K562 (cell line): Measurements from ENCODE around the gene BCR. TPM values are rescaled to one million over a fixed set of nuclear protein-coding genes. Genes with fewer than 3 reads are reported as not detected.

Experiments
- ATAC-seq: fragments of 200-7000 bp; cut with Tn5 transposase; 3 replicates; pipeline ENCODE4 v1.9.1; 2020; ENCODE audit warnings: moderate library complexity
- BruUV-seq: library from RNA; stranded (reverse); fragments of 400-500 nt; replicated peaks from 2 replicates; lab custom pipeline; 2021; lab: Mats Ljungman, UMichigan
- CTCF ChIA-PET: fragments of 300-600 bp; formaldehyde crosslinking; extraction: SDS; loops from one replicate; lab custom pipeline; 2021; ENCODE audit warnings: low intra/inter-chr PET ratio; lab: Yijun Ruan, JAX
- POLR2A ChIA-PET: fragments of 300-600, 350-650 bp; sonication (Branson Sonifier 250); formaldehyde crosslinking; extraction: SDS; loops from one replicate; lab custom pipeline; 2021; ENCODE audit warnings: antibody characterized with exemption, inconsistent platforms; lab: Yijun Ruan, JAX
- DNase-seq, 4 experiments: peaks; one replicate each; pipeline versions ENCODE4 v3.0.0 to v3.0.0-alpha.2; 2011 to 2018; ENCODE audit warnings: low spot score in 3 of 4, mixed read lengths in 3 of 4; ENCODE audit errors: extremely low read depth in 1 of 4
- FAIRE-seq: peaks from 2 replicates; lab custom pipeline; 2011; peaks lifted over from hg19 to GRCh38; lab: Jason Lieb, UNC
- H2AFZ ChIP-seq: 2 replicates; pipeline ENCODE4 v1.6.0; 2011; ENCODE audit warnings: low read depth, low read length, control low read depth, inconsistent platforms
- H3K27ac ChIP-seq: fragments of 200-600 bp; 3 replicates; pipeline ENCODE4 v1.8.0; 2011; ENCODE audit warnings: low read depth, mild to moderate bottlenecking, control low read depth, inconsistent platforms, low read length, moderate library complexity, mixed read lengths; ENCODE audit errors: extremely low read depth
- H3K27me3 ChIP-seq, 2 experiments: fragments of 300-600 bp in 1 of 2; 2 replicates in 1 of 2; 3 replicates in 1 of 2; pipeline versions ENCODE4 v1.6.0 to v1.8.0; 2011; ENCODE audit warnings: inconsistent platforms in 2 of 2, low read length in 2 of 2, mild to moderate bottlenecking in 1 of 2, mixed read lengths in 1 of 2, moderate library complexity in 1 of 2; ENCODE audit not compliant: control insufficient read depth in 2 of 2, insufficient read depth in 2 of 2
- H3K36me3 ChIP-seq: fragments of 300-600 bp; 3 replicates; pipeline ENCODE4 v1.8.0; 2011; ENCODE audit warnings: mild to moderate bottlenecking, low read length, inconsistent platforms; ENCODE audit not compliant: control insufficient read depth, insufficient read depth
- H3K4me1 ChIP-seq, 2 experiments: fragments of 200-600 bp in 1 of 2; replicated peaks in 1 of 2; 2 replicates in 1 of 2; 3 replicates in 1 of 2; pipeline versions ENCODE4 v1.5.1 to v1.8.0; 2011; ENCODE audit warnings: inconsistent platforms in 2 of 2, low read length in 2 of 2, mild to moderate bottlenecking in 1 of 2, mixed read lengths in 1 of 2, moderate library complexity in 1 of 2; ENCODE audit not compliant: control insufficient read depth in 2 of 2, insufficient read depth in 2 of 2
- H3K4me2 ChIP-seq: 2 replicates; pipeline ENCODE4 v1.6.1; 2011; ENCODE audit warnings: low read length, control low read depth, inconsistent platforms, mixed read lengths; ENCODE audit not compliant: insufficient read depth
- H3K4me3 ChIP-seq: fragments of 200-600 bp; sonication (generic), shearing (Covaris generic); 2 replicates; pipeline ENCODE4 v1.5.1; 2016; ENCODE audit warnings: control low read depth, inconsistent platforms
- H3K79me2 ChIP-seq: fragments of 200-600 bp; 3 replicates; pipeline ENCODE4 v1.8.0; 2011; ENCODE audit warnings: low read length, inconsistent platforms; ENCODE audit not compliant: control insufficient read depth, insufficient read depth
- H3K9ac ChIP-seq, 2 experiments: 2 replicates each; pipeline versions ENCODE4 v1.6.0 to v1.6.1; 2011; ENCODE audit warnings: low read depth in 2 of 2, low read length in 2 of 2, control low read depth in 1 of 2, inconsistent platforms in 1 of 2, mild to moderate bottlenecking in 1 of 2, mixed read lengths in 1 of 2; ENCODE audit not compliant: insufficient read depth in 1 of 2
- H3K9me1 ChIP-seq: one replicate; pipeline ENCODE4 v1.6.0; 2011; ENCODE audit warnings: inconsistent platforms, mild to moderate bottlenecking, low read length, moderate library complexity; ENCODE audit not compliant: control insufficient read depth, insufficient read depth
- H3K9me3 ChIP-seq: replicated peaks from 2 replicates; pipeline ENCODE4 v1.5.1; 2011; ENCODE audit warnings: low read depth, low read length, inconsistent platforms; ENCODE audit not compliant: control insufficient read depth, insufficient read depth
- H4K20me1 ChIP-seq: replicated peaks from 2 replicates; pipeline ENCODE4 v1.6.1; 2011; ENCODE audit warnings: low read length, inconsistent platforms, mixed read lengths; ENCODE audit not compliant: control insufficient read depth, insufficient read depth
- ARID4B ChIP-seq: sonication (generic); formaldehyde crosslinking; IDR thresholded peaks from 2 replicates; pipeline ENCODE4 v1.8.0; 2022; ENCODE audit warnings: mild to moderate bottlenecking, missing genetic modification reagents
- COPS2 ChIP-seq: fragments of 450-650 bp; conservative IDR thresholded peaks from 2 replicates; pipeline ENCODE4 v1.6.1; 2016; ENCODE audit warnings: mild to moderate bottlenecking, moderate library complexity
- DMBX1 ChIP-seq: fragments of 250-450 bp; sonication (Bioruptor Pico); IDR thresholded peaks from 2 replicates; pipeline ENCODE4 v1.8.0; 2022; ENCODE audit warnings: inconsistent platforms, mild to moderate bottlenecking, moderate library complexity, borderline replicate concordance
- EP300 ChIP-seq: IDR thresholded peaks from 2 replicates; pipeline ENCODE4 v1.6.1; 2012; ENCODE audit warnings: low read length, improper control_type of control experiment
- ETV6 ChIP-seq, 3 experiments: fragments of 150-350 bp in 1 of 3; sonication (generic) in 1 of 3; formaldehyde crosslinking in 1 of 3; IDR thresholded peaks; 2 replicates each; pipeline versions ENCODE4 v1.6.1 to v1.8.0; 2014 to 2022; ENCODE audit warnings: borderline replicate concordance in 2 of 3, low read depth in 2 of 3, antibody characterized with exemption in 1 of 3, low read length in 1 of 3, mild to moderate bottlenecking in 1 of 3, missing genetic modification reagents in 1 of 3
- FOXK2 ChIP-seq, 2 experiments: fragments of 450-650 bp; IDR thresholded peaks in 1 of 2; conservative IDR thresholded peaks in 1 of 2; 2 replicates each; pipeline ENCODE4 v1.6.1; 2016; ENCODE audit warnings: low read depth in 2 of 2, mild to moderate bottlenecking in 1 of 2
- HINFP ChIP-seq: fragments of 450-650 bp; conservative IDR thresholded peaks from 2 replicates; pipeline ENCODE4 v1.6.1; 2016; ENCODE audit warnings: missing genetic modification characterization, low read depth, mild to moderate bottlenecking, control low read depth, missing compliant biosample characterization
- HNRNPUL1 ChIP-seq: fragments of 200-400 bp; formaldehyde crosslinking; IDR thresholded peaks from 2 replicates; pipeline ENCODE4 v1.6.1; 2017; ENCODE audit warnings: low read length
- MTF1 ChIP-seq: fragments of 250-450 bp; sonication (Bioruptor Pico); IDR thresholded peaks from 2 replicates; pipeline ENCODE4 v1.9.0; 2021; ENCODE audit warnings: moderate library complexity, mild to moderate bottlenecking, inconsistent platforms, borderline replicate concordance
- NCOA2 ChIP-seq, 2 experiments: fragments of 450-650 bp; IDR thresholded peaks; 2 replicates each; pipeline ENCODE4 v1.6.1; 2018; ENCODE audit warnings: mild to moderate bottlenecking in 2 of 2, moderate library complexity in 1 of 2; ENCODE audit not compliant: partially characterized antibody in 2 of 2
- RBM25 ChIP-seq: fragments of 200-400 bp; formaldehyde crosslinking; IDR thresholded peaks from 2 replicates; pipeline ENCODE4 v1.6.1; 2018; ENCODE audit warnings: low read length, low read depth, moderate library complexity; ENCODE audit not compliant: severe bottlenecking
- SP1 ChIP-seq: sonication (generic); formaldehyde crosslinking; IDR thresholded peaks from 2 replicates; pipeline ENCODE4 v1.8.1; 2022; ENCODE audit warnings: mild to moderate bottlenecking, missing genetic modification reagents
- ZKSCAN3 ChIP-seq: fragments of 250-450 bp; sonication (Bioruptor Pico); IDR thresholded peaks from 2 replicates; pipeline ENCODE4 v1.4.0; 2020
- WGBS: fragments of 100-300 bp; shearing (Covaris generic); methylation state at CpG from one replicate; pipeline ENCODE4 v1.1.6; 2016; ENCODE audit warnings: low coverage, mixed read lengths; ENCODE audit not compliant: insufficient coverage; ENCODE audit errors: missing lambda C conversion rate; 5-methylcytosine and 5-hydroxymethylcytosine counted together
- in situ Hi-C: fragments of 300-500 bp; cut with MboI; formaldehyde crosslinking; loops from 4 replicates; pipeline ENCODE4 v1.15.0; 2018; ENCODE audit warnings: inconsistent platforms, mixed read lengths
- intact Hi-C: fragments of 100-400 bp; cut with micrococcal nuclease; formaldehyde crosslinking; loops from 2 replicates; pipeline ENCODE4 v1.14.2; 2022
- polyA plus RNA-seq, 8 experiments: library from polyadenylated mRNA; depleted of rRNA in 4 of 8; stranded (reverse) in 5 of 8; unstranded in 3 of 8; fragments of >200 nt; fragmentation: Nextera tagmentation in 2 of 8; fragmentation: Illumina TruSeq in 1 of 8; extraction: Ambion mirVana in 2 of 8; extraction: Trizol in 1 of 8; gene quantifications; 2 replicates each; pipeline versions ENCODE4 v1.2.1 to v1.2.3, GENCODE V29; 2011 to 2014; ENCODE audit warnings: inconsistent platforms in 1 of 8, missing spikeins in 1 of 8
- total RNA-seq, 7 experiments: library from RNA; depleted of rRNA in 6 of 7; stranded (reverse); fragments of >200 nt in 6 of 7; fragmentation: Illumina TruSeq in 2 of 7; extraction: Trizol in 2 of 7; gene quantifications; 2 replicates each; pipeline versions ENCODE4 v1.2.1 to v1.2.3, GENCODE V29; 2011 to 2021; ENCODE audit warnings: low replicate concordance in 1 of 7

The BCR gene
- total and polyA plus RNA-seq, 9 of the 15 experiments (the other 6 are each of a cell fraction or from before 2014, with no cell fraction given) = 0.41 to 150 (median 45.6) TPM

DNA sequence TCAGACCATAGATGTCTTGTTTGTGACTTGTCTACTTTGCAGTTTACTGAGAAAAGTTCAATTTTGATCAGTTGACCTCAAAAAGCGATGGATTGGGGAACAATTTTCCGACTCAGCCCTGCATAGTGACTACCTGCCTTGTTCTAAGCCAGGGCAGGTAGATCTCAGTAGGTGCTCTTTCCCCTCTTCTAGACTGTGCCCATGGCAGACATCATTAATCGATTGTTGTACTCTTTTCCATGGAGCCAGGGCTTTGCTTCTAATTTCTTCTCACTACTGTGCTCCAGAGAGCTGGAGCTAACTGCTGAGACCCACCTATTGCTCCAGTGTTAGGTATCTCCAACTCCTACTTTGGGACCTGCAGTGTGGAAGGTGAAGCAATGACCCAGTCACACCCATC, 25.2 kb upstream of the BCR start (continued):
- TF ChIP-seq ARID4B (CRISPR knock-in tag) (no peak), MTF1 (no peak), RBM25 (no peak), NCOA2 (IDR thresholded peaks at IDR 0.05; ENCODE audit: partially characterized antibody in 2 of 2) (no peak)

DNA sequence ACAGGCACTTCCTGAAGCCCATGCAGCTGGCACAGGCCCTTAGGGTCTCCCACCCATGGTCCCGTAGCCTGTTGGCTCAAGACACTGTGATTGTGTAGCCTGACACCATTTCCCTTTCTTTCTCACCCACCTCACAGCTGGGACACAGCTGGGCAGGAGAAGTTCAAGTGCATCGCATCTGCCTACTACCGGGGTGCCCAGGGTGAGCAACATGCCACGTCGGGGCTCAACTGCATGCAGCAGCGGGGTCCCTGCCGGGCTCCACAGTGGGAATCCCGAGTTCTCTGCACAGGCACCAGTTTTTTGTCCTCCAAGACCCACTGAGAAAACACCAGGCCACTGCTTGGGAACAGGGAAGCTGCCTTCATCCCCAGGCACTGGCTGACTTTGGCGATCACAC, 24.5 kb upstream of the BCR start:
- Histone ChIP-seq H3K27ac (no peak overlapping the region), H3K36me3 (no peaks in the 10 kb centered on the region), H3K79me2 (no peaks in the 10 kb centered on the region), H3K4me2 (no peak overlapping the region), H3K27me3 (peaks cover 88 to 100% of the 10 kb centered on the region in 2 experiments), H3K9me1 (peaks cover 4% of the 10 kb centered on the region), H2AFZ (no peak overlapping the region), H3K4me3 (no peak overlapping the region), H3K9ac (no peak overlapping the region), H3K9me3 (no peaks in the 10 kb centered on the region), H3K4me1 (peaks cover 4 to 44% of the 10 kb centered on the region in 2 experiments; a peak in 4 of 5 replicates), H4K20me1 (peaks cover 85% of the 10 kb centered on the region)
- FAIRE-seq (no peak), DNase-seq (peak in 1 of 4 experiments; percentile 53), ATAC-seq (no peak)
- ChIA-PET CTCF (interaction anchor here (1.1 to 3.1 kb wide), 2 partner anchors 23 to 126 kb away, joined by 4 to 16 read pairs; no protein-coding TSS in a partner anchor), POLR2A (interaction anchor here (0.6 to 86.5 kb wide), 10 partner anchors 9 to 132 kb away, joined by 3 to 3476 read pairs (median 6); partner anchors contain the start of genes BCR and RAB36)
- WGBS = under 1% methylated on average over 9 of the region's 9 CpGs
- no TSS peak for BruUV-seq
- intact Hi-C loops = no loop called here
- in situ Hi-C loops = loop anchor here (25.0 kb wide), 1 partner anchor 431 kb away; the partner anchor contains the start of gene IGLL1
- no peak for TF ChIP-seq SP1
- TF ChIP-seq FOXK2 (conservative IDR thresholded peaks at IDR 0.05 in 1 of 2, IDR thresholded peaks at IDR 0.05 in 1 of 2; ENCODE audit: low read depth in 2 of 2) = no peak
- TF ChIP-seq HINFP (tag) = no peak
- TF ChIP-seq DMBX1 (CRISPR knock-in tag) = no peak
- TF ChIP-seq HNRNPUL1 = no peak
- no peak for TF ChIP-seq EP300
- TF ChIP-seq COPS2 = no peak
- TF ChIP-seq ETV6 (IDR thresholded peaks at IDR 0.05; ENCODE audit: borderline replicate concordance in 1 of 2, low read depth in 2 of 2, low read length in 1 of 2) = 0 out of 4 replicates have a peak, but pooled peaks of 1 of the 2 experiments have one; percentile 30
- no peak for TF ChIP-seq ETV6 (CRISPR knock-in tag; IDR thresholded peaks at IDR 0.05; ENCODE audit: borderline replicate concordance)
- TF ChIP-seq ZKSCAN3 (CRISPR knock-in tag) = no peak
